ENCODE results near the gene C3orf49. TPM values are rescaled to one million over a fixed set of nuclear protein-coding genes. Genes with fewer than 3 reads are reported as not detected.

Gene C3orf49
- total RNA-seq, result not detected in 2 replicates

GRCh38 chr3:63819151-63819398 is at the start of gene C3orf49:
TSS of gene C3orf49 (plus strand) at chr3:63819299. CDS start at chr3:63819472, 173 bp downstream.
- intact Hi-C loops (cut with micrococcal nuclease), result loop anchor here (5.0 kb wide), 1 partner anchor 1152 kb away; no protein-coding TSS in a partner anchor

DNA sequence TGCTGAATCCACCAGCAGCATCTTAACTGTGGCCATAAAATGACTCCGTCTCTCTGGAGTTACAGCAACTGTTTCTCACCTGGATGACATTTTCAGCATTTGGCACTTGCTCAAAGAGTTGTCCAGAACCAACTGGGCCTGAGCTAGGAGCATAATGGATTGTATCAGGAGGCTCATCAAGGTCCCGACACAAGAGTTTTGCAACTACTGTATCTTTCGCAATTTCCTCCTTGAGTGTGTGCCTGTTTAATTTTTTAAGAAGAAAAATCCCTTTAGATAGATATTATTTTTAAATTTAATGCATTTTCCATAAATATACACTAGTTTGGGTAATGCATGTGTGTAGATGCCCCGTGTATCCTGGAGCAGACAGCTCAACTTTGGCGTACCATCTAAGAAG is 44.3 kb upstream of the C3orf49 start:
- intact Hi-C loops (cut with micrococcal nuclease), result no loop called here

DNA sequence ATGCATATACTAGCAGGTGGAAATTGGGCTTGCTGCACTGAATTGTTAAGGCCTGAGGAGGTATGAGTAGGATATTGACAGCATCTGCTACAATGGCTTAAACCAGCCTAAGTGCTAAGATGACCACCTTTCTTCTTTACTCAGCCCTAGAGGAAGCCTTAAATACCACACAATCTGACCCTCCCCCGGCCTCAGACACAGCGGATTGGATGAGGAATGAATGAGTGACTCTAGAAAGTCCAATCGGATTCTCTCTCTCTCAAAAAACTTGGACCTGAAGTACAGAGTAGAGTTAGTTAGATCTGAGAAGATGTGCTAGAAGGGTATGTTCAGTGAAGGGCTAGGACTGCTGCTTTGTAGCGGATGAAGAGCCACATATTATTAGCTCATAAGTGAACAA is 39.9 kb upstream of the C3orf49 start:
- intact Hi-C loops (cut with micrococcal nuclease), result no loop called here

GRCh38 chr3:63791974-63792373 is 27.1 kb upstream of the C3orf49 start:
- intact Hi-C loops (cut with micrococcal nuclease), result no loop called here

GRCh38 chr3:63795438-63795837 is 23.7 kb upstream of the C3orf49 start:
- intact Hi-C loops (cut with micrococcal nuclease), result no loop called here

DNA sequence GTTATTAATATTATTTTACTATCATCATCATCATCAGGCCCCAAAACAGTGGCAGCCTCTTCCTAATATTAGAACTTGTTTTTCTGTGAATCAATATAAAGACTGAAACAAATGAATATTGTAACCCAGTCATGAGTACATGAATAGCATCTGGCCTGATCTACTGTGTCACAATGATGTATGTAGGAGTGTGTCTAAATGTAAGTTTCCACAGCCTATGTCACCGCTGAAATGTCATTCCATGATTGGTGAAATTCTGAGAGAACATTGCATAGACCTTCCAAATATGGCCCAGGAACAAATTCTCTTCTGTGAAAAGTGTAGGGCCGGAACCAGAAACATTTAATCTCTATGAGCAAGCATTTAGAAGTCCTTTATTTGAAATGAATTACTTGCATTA is 20.6 kb upstream of the C3orf49 start:
- intact Hi-C loops (cut with micrococcal nuclease), result no loop called here

DNA sequence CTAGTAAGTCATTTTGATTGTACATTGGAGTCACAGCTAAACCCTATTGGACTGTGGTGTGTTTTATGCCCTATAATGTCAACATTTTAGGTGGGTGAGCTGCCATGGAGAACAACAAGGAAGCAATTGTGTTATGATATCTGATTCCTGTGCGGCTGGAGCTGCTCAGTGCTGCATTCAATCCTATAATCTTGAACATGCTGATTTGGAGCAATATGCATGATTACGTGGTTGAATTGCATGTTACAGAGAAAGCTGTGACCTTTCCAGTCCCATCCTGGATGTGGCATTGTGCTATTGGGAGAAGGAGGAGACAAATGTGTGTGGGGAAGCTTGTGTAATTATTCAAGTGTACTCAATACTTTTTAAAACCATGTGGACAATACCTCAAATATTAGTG is 20.1 kb upstream of the C3orf49 start:
- intact Hi-C loops (cut with micrococcal nuclease), result no loop called here

DNA sequence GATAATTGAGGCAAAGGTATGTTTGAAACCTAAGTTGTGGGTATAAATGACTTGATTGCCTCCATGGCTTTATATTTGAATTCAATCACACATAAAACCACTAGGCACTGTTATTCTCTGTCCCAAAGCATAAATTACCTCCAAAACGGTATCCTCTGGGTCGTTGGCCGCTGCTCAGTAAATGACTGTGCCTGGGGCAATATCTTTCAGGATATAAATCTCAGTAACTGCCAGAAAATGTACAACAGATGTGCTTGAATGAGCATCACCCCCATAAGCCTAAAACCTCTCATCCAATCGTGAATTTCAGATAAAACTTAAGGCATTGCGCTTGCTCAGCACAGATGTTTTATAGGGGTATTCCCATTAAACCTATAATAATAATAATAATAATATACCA is 19.0 kb upstream of the C3orf49 start:
- intact Hi-C loops (cut with micrococcal nuclease), result no loop called here

DNA sequence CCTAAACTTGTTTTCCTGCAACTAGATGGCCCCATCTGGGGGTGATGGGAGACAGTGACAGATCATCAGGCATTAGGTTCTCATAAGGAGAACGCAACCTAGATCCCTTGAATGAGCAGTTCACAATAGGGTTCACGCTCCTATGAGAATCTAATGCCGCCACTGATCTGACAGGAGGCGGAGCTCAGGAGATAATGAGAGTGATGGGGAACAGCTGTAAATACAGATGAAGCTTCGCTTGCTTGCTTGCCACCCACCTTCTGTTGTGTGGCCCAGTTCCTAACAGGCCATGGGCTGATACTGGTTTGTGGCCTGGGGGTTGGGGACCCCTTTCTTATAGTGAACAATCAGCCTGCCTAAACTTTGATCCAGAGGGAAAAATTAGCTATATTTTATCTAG is 15.2 kb upstream of the C3orf49 start:
- intact Hi-C loops (cut with micrococcal nuclease), result no loop called here

GRCh38 chr3:63807961-63808565 is 11.0 kb upstream of the C3orf49 start:
- intact Hi-C loops (cut with micrococcal nuclease), result no loop called here

- intact Hi-C loops (cut with micrococcal nuclease), result no loop called here
Observed at GRCh38 chr3:63808633-63809032, 10.5 kb upstream of the C3orf49 start.

DNA sequence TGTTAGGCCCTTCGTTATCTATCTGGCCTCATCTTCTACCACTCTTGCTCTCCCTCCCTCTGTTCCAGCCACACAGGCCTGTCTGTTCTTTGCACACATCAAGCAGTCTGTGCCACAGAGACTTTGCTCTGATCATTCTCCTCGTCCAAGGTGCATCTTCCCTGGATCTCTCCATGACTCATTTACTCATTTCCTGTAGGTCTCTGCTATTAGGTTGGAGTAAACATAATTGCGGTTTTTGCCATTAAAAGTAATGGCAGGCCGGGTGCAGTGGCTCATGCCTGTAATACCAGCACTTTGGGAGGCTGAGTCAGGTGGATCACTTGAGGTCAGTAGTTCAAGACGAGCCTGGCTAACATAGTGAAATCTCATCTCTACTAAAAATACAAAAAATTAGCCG is 9.5 kb upstream of the C3orf49 start:
- intact Hi-C loops (cut with micrococcal nuclease), result no loop called here

DNA sequence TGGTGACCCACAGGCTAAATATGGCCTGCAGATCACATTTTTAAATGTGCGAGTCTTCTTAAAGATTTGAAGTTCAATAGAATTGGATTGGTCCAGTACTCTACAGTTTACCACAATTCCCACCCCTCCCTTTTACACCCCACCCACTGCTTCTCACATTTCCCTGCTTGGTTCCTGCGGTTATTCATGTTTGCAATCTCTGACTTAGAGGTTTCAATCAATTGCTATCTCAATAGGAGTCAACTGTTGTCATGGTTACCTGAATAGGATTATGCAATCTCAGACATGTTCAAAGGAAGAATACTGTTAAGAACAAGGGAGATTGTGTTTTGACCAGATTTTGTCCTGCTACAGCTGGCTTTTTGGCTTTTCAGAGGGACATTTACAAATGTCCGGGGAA is 4.9 kb upstream of the C3orf49 start:
- intact Hi-C loops (cut with micrococcal nuclease), result no loop called here

DNA sequence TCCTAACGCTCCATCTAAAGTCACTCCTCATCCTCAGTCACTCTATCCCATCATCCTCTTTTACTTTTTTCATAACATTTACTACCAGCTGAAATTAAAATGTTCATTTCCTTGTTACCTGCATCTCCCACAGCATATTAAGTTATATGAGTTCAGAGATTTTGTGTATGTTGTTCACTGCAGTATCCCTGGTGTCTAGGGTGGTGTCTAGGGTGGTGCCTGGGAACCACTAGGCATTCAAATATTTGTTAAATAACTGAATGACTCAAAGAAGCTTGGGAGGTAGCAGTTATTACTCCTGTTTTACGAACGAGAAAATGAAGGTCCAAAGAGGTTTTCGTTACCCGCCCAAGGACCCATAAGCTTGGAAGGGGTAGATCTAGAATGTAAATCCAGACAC is 1.9 kb upstream of the C3orf49 start:
- intact Hi-C loops (cut with micrococcal nuclease), result loop anchor here (5.0 kb wide), 1 partner anchor 1150 kb away; no protein-coding TSS in a partner anchor

GRCh38 chr3:63818282-63819150 is 583 bp upstream of the C3orf49 start:
- intact Hi-C loops (cut with micrococcal nuclease), result loop anchor here (1.0 to 5.0 kb wide), 2 partner anchors 467 to 1151 kb away; no protein-coding TSS in a partner anchor

- intact Hi-C loops (cut with micrococcal nuclease), result no loop called here
Observed at GRCh38 chr3:63824309-63824708, 5.2 kb downstream of the C3orf49 start.

DNA sequence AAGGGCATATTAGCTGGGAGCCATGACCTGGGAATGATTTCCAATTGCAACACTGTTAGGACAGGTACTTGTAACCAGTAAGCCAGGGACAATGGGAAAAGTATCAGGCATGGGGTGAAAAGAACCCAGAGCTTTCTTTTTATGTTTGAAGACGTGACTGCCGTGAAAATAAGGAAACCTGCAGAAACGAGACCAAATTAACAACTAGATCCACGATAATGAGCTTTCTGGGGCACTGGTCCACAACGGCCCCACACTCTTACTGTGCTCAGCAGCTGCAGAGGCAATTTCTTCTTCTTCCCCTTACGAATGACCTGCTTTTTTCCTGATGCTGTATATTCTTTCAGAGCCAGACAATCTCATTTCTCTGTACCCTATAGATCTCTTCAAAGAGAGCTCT is 11.4 kb downstream of the C3orf49 start:
- intact Hi-C loops (cut with micrococcal nuclease), result no loop called here

- intact Hi-C loops (cut with micrococcal nuclease), result no loop called here
Observed at GRCh38 chr3:63832395-63832794, 13.3 kb downstream of the C3orf49 start.

- intact Hi-C loops (cut with micrococcal nuclease), result no loop called here
Observed at GRCh38 chr3:63841704-63842103, 22.6 kb downstream of the C3orf49 start.

GRCh38 chr3:63842127-63842526 is 23.0 kb downstream of the C3orf49 start:
- intact Hi-C loops (cut with micrococcal nuclease), result no loop called here

GRCh38 chr3:63845215-63845614 is 26.1 kb downstream of the C3orf49 start:
- intact Hi-C loops (cut with micrococcal nuclease), result no loop called here

GRCh38 chr3:63847718-63848450 is 28.8 kb downstream of the C3orf49 start:
- intact Hi-C loops (cut with micrococcal nuclease), result no loop called here
